ENCODE results near the gene NEUROD1. TPM values are rescaled to one million over a fixed set of nuclear protein-coding genes. Genes with fewer than 3 reads are reported as not detected.

The NEUROD1 gene
- polyA plus RNA-seq (2011; rRNA removed) (not detected in 2 replicates), polyA minus RNA-seq (2011; rRNA and poly(A)+ RNA removed) (not detected in 2 replicates)

DNA sequence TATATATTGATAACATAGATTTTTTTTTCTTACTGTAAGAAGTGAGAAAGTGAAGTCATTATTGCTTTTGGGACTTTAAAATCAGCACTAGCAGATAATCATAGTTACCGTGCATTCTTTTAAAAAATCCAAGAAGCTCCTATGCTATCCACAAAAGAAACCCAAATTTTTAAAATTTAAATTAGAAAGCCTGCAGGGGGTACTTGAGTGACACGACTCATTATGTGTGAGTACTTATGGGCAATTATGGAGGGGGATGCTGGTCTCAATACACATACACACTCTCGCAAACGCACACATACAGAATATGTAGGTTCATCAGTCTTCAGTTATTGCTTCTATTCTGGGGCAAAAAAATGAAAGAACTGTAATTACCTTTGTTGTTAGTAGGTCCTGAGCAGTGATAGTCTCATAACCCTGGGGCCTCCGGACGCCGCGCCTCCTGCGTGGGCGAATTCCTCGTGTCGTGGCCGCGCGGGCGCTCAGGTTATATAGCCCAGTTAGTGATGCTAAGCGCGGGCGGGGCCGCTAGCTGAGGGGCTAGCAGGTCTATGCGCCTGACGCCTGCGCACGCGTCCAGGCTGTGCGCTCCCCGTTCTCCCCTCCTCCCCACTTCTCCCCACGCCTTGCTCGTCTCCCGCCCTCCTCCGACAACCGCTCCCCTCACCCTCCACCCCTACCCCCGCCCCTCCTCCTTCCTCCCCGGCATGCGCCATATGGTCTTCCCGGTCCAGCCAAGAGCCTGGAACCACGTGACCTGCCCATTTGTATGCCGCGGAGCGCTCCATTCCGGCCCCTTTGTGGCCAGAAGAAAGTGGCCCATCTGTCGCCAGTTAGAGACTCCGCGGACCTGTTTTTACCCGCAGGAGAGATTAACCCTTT lies at the start of gene NEUROD1:
TSS of gene NEUROD1 (minus strand) at position 463 of the 882 bp plus-strand sequence. CDS start 1,657 bp downstream, outside the sequence.
- ChIA-PET CTCF (no interaction called here), POLR2A (no interaction called here)
- DNase-seq (ENCODE audit: low read depth) = no peak
- H3K4me3 ChIP-seq (ENCODE audit: low read depth, low read length) = no peak within 1 kb of the TSS
- TF ChIP-seq, protein P1, sequence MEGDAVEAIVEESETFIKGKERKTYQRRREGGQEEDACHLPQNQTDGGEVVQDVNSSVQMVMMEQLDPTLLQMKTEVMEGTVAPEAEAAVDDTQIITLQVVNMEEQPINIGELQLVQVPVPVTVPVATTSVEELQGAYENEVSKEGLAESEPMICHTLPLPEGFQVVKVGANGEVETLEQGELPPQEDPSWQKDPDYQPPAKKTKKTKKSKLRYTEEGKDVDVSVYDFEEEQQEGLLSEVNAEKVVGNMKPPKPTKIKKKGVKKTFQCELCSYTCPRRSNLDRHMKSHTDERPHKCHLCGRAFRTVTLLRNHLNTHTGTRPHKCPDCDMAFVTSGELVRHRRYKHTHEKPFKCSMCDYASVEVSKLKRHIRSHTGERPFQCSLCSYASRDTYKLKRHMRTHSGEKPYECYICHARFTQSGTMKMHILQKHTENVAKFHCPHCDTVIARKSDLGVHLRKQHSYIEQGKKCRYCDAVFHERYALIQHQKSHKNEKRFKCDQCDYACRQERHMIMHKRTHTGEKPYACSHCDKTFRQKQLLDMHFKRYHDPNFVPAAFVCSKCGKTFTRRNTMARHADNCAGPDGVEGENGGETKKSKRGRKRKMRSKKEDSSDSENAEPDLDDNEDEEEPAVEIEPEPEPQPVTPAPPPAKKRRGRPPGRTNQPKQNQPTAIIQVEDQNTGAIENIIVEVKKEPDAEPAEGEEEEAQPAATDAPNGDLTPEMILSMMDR (IDR thresholded peaks at IDR 0.05; ENCODE audit: insufficient read depth, low read depth, low read length) = no peak
- H3K36me3 ChIP-seq (ENCODE audit: control insufficient read depth, insufficient read depth, low read length) = no peaks in the 10 kb centered on the region
- peaks cover 66% of the 10 kb centered on the region for H3K27me3 ChIP-seq (ENCODE audit: control insufficient read depth, insufficient read depth, low read length)

DNA sequence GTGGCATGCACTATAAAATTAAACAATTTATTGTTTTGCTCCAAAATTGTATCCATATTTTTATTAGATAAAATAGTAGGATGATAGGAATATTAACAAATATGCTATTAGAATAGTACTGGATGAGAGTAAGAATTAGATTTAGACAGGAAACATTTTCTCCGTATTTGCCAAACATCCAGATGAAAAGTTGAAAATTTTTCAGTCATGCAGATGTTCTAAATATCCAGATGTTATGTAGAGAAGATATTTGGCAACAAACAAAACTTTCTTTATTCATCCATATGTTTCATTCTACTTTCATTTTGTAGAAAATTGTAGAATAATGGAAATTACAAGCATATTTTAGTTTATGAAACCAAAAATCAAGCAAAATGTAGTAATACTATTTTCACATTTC lies 45.2 kb upstream of the NEUROD1 start:
- Histone ChIP-seq H3K36me3 (ENCODE audit: control insufficient read depth, insufficient read depth, low read length) (no peaks in the 10 kb centered on the region), H3K4me3 (ENCODE audit: low read depth, low read length) (no peak overlapping the region), H3K27me3 (ENCODE audit: control insufficient read depth, insufficient read depth, low read length) (peaks cover 3% of the 10 kb centered on the region)
- ChIA-PET POLR2A (no interaction called here), CTCF (interaction anchor here (0.8 to 1.2 kb wide), 2 partner anchors 8 to 10 kb away, joined by 3 to 7 read pairs; no protein-coding TSS in a partner anchor)
- no peak for DNase-seq (ENCODE audit: low read depth)
- TF ChIP-seq, protein P1 (IDR thresholded peaks at IDR 0.05; ENCODE audit: insufficient read depth, low read depth, low read length) = no peak

DNA sequence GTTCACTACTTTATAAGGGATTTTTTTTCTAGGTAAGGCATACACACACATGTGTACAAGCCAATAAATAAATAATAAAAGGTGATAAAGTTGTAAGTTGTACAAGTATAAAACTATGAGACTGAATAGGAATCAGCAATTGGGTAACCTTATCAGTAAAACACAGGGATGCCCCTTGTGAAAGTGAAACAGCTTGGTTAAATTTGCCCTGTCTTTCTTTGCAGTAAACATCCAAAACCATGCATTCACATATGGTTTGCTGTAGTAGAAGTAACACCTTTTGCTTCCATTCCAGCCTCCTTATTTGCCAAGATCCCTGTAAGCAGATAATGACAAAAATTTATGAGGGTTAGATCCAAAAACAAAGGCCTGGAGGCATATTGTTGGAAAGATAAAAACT lies 44.3 kb upstream of the NEUROD1 start:
- POLR2A ChIA-PET = no interaction called here
- Histone ChIP-seq H3K36me3 (ENCODE audit: control insufficient read depth, insufficient read depth, low read length) (no peaks in the 10 kb centered on the region), H3K4me3 (ENCODE audit: low read depth, low read length) (no peak overlapping the region), H3K27me3 (ENCODE audit: control insufficient read depth, insufficient read depth, low read length) (peaks cover 3% of the 10 kb centered on the region)
- TF ChIP-seq, protein P1 (IDR thresholded peaks at IDR 0.05; ENCODE audit: insufficient read depth, low read depth, low read length) = no peak
- CTCF ChIA-PET = interaction anchor here (1.4 kb wide), 1 partner anchor 152 kb away, joined by 3 read pairs; no protein-coding TSS in a partner anchor
- DNase-seq (ENCODE audit: low read depth) = no peak

DNA sequence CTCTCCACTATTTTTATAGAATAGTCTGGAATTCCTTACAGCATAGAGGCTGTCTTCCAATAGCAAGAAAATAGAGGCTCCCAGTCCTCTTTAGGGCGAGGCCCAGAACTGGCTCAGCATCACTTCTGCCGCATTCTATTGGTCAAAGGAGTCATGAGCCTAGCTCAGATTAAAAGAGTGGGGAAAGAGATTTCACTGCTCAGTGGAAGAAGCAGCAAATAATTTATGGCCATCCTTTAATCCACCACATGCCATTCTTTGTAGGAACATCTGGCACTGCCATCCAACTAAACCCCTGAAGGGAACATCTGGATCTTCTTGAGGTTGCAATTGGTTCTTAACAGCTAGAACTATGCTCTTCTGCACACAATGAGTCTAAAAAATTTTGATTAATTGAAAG lies 43.4 kb upstream of the NEUROD1 start:
- POLR2A ChIA-PET = no interaction called here

More for the DNA sequence above, 43.4 kb upstream of the NEUROD1 start:
- H3K27me3 ChIP-seq (ENCODE audit: control insufficient read depth, insufficient read depth, low read length) = peaks cover 3% of the 10 kb centered on the region
- no peak overlapping the region for H3K4me3 ChIP-seq (ENCODE audit: low read depth, low read length)
- DNase-seq (ENCODE audit: low read depth) = no peak
- CTCF ChIA-PET = interaction anchor here (1.0 to 1.4 kb wide), 2 partner anchors 9 to 151 kb away, joined by 3 to 8 read pairs; no protein-coding TSS in a partner anchor
- TF ChIP-seq, protein P1 (IDR thresholded peaks at IDR 0.05; ENCODE audit: insufficient read depth, low read depth, low read length) = no peak
- no peaks in the 10 kb centered on the region for H3K36me3 ChIP-seq (ENCODE audit: control insufficient read depth, insufficient read depth, low read length)
